GM18511 (cell line): ENCODE results near the gene FGD4.
A peak's percentile ranks its signal among the peaks of the same experiment; 100 is the strongest.
"Not testable (repeated sequence)": the region's sequence is repeated elsewhere in the genome, so short reads cannot be mapped to it uniquely, and the experiment has no call there.

Source experiments
- ATAC-seq: cut with Tn5 transposase; IDR thresholded peaks from one replicate; pipeline ENCODE4 v1.9.1; 2021; ENCODE audit warnings: mild to moderate bottlenecking, moderate library complexity; ENCODE audit not compliant: unreplicated experiment

Gene FGD4

GRCh38 chr12:32548691-32549281 is 149.4 kb downstream of the FGD4 start:
- no peak for ATAC-seq

GRCh38 chr12:32549675-32550079 is 150.3 kb downstream of the FGD4 start:
- ATAC-seq = no peak

GRCh38 chr12:32551058-32551457 is 151.7 kb downstream of the FGD4 start:
- no peak for ATAC-seq

DNA sequence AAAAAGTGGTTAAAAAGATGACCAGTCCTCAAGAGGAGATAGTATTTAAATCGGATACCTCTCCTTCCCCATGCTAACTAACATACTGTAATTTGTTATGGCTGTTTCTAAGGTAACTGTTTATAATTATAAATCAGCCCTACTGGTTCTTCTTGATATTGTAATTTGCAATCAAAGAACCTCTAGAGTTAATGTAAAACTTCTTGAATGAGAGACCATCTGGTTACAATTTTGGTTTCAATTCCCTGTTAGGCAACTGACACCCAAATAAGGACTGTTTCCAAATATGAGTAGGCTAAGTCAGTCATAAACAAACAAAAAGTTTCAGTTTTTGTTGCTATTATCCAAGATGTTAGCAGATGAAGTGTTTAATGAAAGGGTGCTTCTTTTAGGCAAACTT is 159.5 kb downstream of the FGD4 start:
- ATAC-seq = peak; percentile 99

DNA sequence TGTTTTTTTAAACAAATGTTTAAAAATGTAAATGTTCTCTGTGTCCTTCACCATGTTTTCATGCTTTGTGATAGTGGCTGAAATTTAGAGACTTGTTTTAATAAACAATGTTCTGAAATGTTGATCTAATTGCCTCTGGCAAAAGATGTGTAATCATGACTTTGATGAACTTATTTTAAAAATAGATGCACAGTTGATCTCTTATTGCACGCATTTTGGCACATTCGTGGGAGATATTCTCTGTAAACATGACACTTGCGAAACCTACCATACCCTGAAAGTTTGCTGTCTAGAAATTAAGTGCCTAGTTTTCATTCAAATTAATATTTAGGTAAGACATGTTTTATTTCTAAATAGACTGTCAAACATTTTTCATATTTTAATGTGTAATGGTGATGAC is 160.1 kb downstream of the FGD4 start:
- peak; percentile 4 for ATAC-seq

GRCh38 chr12:32560520-32560919 is 161.2 kb downstream of the FGD4 start:
- no peak for ATAC-seq

GRCh38 chr12:32561931-32562341 is 162.6 kb downstream of the FGD4 start:
- no peak for ATAC-seq

DNA sequence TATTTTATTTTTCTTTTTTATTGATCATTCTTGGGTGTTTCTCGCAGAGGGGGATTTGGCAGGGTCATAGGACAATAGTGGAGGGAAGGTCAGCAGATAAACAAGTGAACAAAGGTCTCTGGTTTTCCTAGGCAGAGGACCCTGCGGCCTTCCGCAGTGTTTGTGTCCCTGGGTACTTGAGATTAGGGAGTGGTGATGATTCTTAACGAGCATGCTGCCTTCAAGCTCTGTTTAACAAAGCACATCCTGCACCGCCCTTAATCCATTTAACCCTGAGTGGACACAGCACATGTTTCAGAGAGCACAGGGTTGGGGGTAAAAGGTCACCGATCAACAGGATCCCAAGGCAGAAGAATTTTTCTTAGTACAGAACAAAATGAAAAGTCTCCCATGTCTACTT is 163.1 kb downstream of the FGD4 start:
- not testable (repeated sequence) for ATAC-seq

GRCh38 chr12:32566663-32567295 is 167.4 kb downstream of the FGD4 start:
- ATAC-seq = no peak

GRCh38 chr12:32567296-32567674 is 167.9 kb downstream of the FGD4 start:
- ATAC-seq = no peak

- ATAC-seq = no peak
These were observed 168.9 kb downstream of the FGD4 start for GRCh38 chr12:32568228-32568627.

- ATAC-seq = no peak
These were observed 169.9 kb downstream of the FGD4 start for GRCh38 chr12:32569259-32569658.

GRCh38 chr12:32574585-32574984 is 175.2 kb downstream of the FGD4 start:
- no peak for ATAC-seq

DNA sequence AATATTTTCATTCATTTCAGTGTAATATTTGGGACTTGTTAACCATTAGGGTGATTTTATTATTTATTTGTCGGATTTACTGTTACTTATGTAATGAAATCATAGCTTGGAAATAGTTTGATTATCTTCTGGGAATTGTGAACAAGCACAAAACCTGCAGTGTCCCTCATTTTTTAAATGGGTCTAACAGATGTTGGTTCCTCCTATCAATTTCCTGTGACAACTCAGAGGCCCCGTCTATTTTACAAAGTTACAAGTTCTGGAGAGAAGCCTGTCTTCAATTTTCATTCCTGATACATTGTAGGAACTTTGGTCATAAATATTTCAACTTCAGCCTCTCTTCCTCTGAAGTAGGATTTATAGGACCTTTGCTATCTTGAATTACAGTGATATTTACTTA is 178.0 kb downstream of the FGD4 start:
- no peak for ATAC-seq

DNA sequence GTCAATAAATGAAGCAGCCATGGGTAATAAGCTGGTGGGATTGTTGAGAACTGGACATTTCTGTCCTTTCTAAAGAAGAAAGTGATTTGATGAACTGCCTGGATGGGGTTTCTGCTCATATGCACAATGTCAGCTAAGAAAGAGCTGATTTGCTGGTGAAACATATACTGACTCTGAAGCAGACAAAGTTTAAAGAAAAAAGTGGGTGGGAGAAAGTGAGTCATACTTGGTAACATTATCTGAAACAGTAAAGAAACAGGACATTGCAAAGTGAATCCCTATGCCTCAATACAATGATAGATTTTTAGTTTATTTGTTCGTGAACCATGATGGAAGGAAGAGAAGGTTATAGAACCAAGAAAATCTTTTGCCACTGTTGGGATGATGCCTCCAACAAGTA is 184.2 kb downstream of the FGD4 start:
- ATAC-seq = no peak

GRCh38 chr12:32585680-32586079 is 186.3 kb downstream of the FGD4 start:
- ATAC-seq = no peak

DNA sequence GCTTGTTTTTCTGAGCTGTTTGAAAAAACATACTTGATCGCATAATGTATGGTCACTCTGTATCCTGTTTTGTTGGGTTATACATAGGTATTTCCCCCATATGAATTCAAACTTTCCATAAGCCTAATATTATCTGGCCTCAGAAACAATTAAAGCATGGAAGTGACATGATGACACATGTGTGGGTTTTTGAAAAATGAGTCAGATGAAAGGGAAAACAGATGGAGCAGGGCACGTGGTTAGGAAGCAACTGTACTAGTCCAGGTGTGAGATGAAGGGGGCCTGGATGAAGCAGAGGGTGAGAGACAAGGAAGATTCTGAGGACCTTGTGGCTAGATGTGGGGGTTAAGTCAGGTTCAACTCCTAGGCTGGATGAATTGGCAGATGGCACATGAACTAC is 187.0 kb downstream of the FGD4 start:
- no peak for ATAC-seq

- ATAC-seq = no peak
These were observed 188.5 kb downstream of the FGD4 start for GRCh38 chr12:32587581-32588495.

DNA sequence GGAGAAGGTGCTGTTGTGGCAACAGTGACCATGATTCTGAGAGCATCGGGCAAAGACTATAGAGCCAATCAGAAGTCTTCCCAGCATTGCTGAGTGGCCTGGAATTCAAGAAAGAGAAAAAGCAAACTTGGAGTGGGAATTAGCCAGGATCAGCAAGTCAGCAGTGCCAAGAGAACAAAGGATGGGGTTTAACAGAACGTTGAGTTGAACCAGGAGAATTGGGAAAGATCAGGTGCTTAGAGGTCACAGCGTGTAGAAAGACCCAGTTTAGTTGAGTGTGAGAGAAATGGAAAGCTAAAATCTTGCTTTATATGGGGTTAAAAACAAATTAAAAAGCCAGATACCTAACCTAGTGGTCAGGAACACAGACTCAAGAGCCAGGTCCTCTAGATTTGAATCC is 189.2 kb downstream of the FGD4 start:
- ATAC-seq = no peak

GRCh38 chr12:32589165-32589865 is 190.0 kb downstream of the FGD4 start:
- peak; percentile 71 for ATAC-seq

DNA sequence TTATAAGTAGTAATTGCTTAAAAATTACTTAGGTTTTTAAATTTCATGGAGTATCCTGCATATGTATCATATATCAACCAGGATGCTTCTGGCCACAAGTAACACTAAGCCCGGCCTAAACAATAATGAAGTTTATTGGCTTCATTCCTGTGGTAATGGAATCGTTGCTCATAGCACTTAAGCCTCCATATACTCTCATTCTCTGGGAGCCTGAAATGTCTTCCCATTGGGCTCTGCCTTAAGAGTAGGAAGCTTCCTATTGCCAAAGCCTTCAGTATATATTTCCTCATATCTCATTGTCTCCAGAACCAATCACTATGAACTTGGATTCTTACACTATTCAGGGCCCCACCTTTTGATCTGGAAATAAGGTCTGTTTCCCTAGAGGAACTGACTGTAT is 195.9 kb downstream of the FGD4 start:
- no peak for ATAC-seq
